ENCODE results near the gene PDE6H. TPM values are rescaled to one million over a fixed set of nuclear protein-coding genes. Genes with fewer than 3 reads are reported as not detected.

Gene PDE6H
- total RNA-seq, 1 donor from 2014 or later = not detected

DNA sequence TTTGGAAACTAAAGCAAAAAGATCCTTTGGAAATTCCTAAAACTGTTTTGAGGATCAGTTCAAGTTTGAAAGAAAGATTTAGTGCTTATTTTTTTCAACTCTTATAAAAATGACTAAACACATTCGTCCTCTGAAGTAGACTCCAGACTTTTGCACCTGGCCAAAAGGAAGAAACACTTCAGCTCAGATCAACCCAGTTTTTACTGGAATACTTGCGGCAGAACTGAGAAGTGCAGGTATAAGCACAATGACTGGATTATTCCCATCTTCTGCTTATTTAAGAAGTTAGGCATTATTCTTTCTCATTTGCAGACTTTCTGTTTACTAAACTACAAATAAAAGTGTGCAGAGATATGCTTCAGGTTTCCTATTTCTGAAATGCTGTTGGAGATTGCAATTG, 41.9 kb downstream of the PDE6H start:
- TF ChIP-seq, protein P1, sequence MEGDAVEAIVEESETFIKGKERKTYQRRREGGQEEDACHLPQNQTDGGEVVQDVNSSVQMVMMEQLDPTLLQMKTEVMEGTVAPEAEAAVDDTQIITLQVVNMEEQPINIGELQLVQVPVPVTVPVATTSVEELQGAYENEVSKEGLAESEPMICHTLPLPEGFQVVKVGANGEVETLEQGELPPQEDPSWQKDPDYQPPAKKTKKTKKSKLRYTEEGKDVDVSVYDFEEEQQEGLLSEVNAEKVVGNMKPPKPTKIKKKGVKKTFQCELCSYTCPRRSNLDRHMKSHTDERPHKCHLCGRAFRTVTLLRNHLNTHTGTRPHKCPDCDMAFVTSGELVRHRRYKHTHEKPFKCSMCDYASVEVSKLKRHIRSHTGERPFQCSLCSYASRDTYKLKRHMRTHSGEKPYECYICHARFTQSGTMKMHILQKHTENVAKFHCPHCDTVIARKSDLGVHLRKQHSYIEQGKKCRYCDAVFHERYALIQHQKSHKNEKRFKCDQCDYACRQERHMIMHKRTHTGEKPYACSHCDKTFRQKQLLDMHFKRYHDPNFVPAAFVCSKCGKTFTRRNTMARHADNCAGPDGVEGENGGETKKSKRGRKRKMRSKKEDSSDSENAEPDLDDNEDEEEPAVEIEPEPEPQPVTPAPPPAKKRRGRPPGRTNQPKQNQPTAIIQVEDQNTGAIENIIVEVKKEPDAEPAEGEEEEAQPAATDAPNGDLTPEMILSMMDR (IDR thresholded peaks at IDR 0.05) = no peak
- no peak for DNase-seq (ENCODE audit: low spot score)
- Mint-ChIP-seq H3K27me3 (ENCODE audit: low read depth) (no peaks in the 10 kb centered on the region), H3K9me3 (ENCODE audit: low read depth) (peaks cover 3% of the 10 kb centered on the region), H3K4me1 (ENCODE audit: low read depth) (no peaks in the 10 kb centered on the region), H3K4me3 (ENCODE audit: unreplicated experiment) (no peak overlapping the region), H3K27ac (ENCODE audit: unreplicated experiment) (no peak overlapping the region), H3K36me3 (ENCODE audit: low read depth) (no peaks in the 10 kb centered on the region)

DNA sequence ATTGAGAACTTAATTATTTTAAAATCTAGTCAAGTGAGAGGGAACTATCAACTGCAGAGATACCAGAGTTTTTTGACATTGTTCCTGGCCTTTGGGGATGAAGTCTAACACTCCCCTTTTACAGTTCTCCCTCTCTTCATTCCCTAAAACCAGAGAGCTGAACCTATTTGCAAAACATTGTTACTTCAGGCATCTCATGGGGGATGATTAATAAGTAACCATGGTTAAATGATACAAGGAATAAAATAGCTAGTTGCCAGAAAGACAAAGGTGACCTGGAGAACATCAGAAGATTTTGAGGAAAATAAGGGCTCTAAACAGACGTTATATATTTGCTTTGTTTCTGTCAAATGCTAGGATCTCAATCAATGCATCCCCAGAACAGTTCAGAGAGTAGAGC, 42.3 kb downstream of the PDE6H start:
- no peaks in the 10 kb centered on the region for H3K4me1 Mint-ChIP-seq (ENCODE audit: low read depth)
- DNase-seq (ENCODE audit: low spot score) = no peak
- H3K27me3 Mint-ChIP-seq (ENCODE audit: low read depth) = no peaks in the 10 kb centered on the region
- H3K9me3 Mint-ChIP-seq (ENCODE audit: low read depth) = peaks cover 3% of the 10 kb centered on the region
- H3K36me3 Mint-ChIP-seq (ENCODE audit: low read depth) = no peaks in the 10 kb centered on the region
- TF ChIP-seq, protein P1 (IDR thresholded peaks at IDR 0.05) = no peak
- H3K4me3 Mint-ChIP-seq (ENCODE audit: unreplicated experiment) = no peak overlapping the region
- no peak overlapping the region for H3K27ac Mint-ChIP-seq (ENCODE audit: unreplicated experiment)

DNA sequence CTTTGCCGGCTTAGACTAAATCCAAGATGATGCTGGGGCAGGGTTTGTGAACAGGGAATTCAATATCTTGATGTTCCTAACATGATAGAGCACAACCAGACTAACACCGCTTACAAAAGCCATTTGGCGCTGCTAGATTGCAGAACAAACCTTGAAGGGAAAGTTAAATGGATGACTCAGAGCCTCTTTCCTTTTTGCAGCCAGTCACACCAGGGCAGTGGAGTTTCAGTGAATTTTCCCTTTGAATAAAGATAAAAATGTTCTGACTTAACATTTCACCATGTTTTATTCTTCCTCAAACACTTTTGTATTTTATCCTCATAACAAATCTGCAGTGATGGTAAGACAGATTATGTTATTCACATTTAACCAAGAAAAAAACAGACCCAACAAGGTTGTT, 47.3 kb downstream of the PDE6H start:
- Mint-ChIP-seq H3K4me3 (ENCODE audit: unreplicated experiment) (no peak overlapping the region), H3K27me3 (ENCODE audit: low read depth) (no peaks in the 10 kb centered on the region), H3K9me3 (ENCODE audit: low read depth) (peaks cover 6% of the 10 kb centered on the region), H3K4me1 (ENCODE audit: low read depth) (no peaks in the 10 kb centered on the region), H3K27ac (ENCODE audit: unreplicated experiment) (no peak overlapping the region), H3K36me3 (ENCODE audit: low read depth) (peaks cover 2% of the 10 kb centered on the region)
- no peak for DNase-seq (ENCODE audit: low spot score)
- TF ChIP-seq, protein P1 (IDR thresholded peaks at IDR 0.05) = no peak

Other genes starting within 250 kb of the PDE6H start
- gene WBP11, start 169.6 kb upstream of the PDE6H start, total RNA-seq = 46.2 to 55.5 TPM (median 51.1 TPM) in 3 replicates
- gene C12orf60, start 169.4 kb upstream of the PDE6H start, total RNA-seq = 0.82 to 1.0 TPM (median 0.92 TPM) in 3 replicates
- gene SMCO3, start 158.9 kb upstream of the PDE6H start, total RNA-seq = 0.15 to 0.17 TPM in 2 of 3 replicates, not detected in the other
- 0.17 to 0.37 TPM in 2 of 3 replicates, not detected in the other for gene ART4, start 129.5 kb upstream of the PDE6H start, total RNA-seq
- gene MGP, start 87.2 kb upstream of the PDE6H start, total RNA-seq = 158 to 215 TPM (median 213 TPM) in 3 replicates
- gene ERP27, start 34.5 kb upstream of the PDE6H start, total RNA-seq = 0.73 to 0.87 TPM (median 0.77 TPM) in 3 replicates
- 5.2 to 9.1 TPM (median 6.1 TPM) in 3 replicates for gene ARHGDIB, start 11.4 kb upstream of the PDE6H start, total RNA-seq
- gene RERG, start 248.4 kb downstream of the PDE6H start, total RNA-seq = 10.1 to 64.8 TPM (median 10.8 TPM) in 3 replicates